ENCODE data around the gene NKAIN4. TPM values are rescaled to one million over a fixed set of nuclear protein-coding genes. Genes with fewer than 3 reads are reported as not detected.

The NKAIN4 gene
- total RNA-seq, 1 experiment from 2014 or later, result not detected

DNA sequence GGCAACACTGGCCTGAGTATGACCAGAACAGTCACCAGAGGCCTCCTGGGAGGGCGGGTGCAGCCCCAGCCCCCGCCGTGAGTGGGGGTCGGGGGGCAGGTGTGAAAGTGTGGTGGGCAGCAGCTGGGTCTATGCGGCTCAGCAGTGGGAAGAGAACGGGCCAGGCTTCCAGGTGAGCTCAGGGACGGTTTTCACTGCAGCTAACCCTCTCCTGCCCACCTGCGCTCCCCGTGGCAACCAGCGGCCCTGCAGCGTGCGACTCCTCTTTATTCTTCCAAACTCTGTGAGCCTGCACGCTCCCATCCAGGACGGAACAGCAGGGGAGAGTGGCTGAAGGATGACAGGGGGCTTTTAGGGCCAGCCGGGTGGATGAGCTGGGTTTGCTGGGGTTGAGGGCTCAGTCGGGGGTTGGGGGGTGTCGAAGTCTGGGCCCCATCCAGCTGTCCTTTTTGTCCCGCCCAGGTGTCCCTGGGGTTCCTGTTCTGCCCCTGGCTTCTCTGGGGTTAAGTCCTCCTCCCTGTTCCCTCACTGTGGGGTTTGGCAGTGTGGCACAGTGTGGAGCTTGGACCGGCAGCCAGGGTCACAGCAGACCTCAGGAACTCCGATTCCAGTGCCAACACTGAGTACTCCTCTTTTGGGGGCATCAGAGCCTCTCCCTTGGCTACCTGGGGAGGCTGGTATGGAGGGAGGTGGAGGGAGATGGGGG is 19.4 kb downstream of the NKAIN4 start:
- Histone ChIP-seq H3K79me2 (ENCODE audit: low read length) (no peaks in the 10 kb centered on the region), H3K4me1 (ENCODE audit: insufficient read depth, low read length) (peaks cover 32% of the 10 kb centered on the region), H2AFZ (ENCODE audit: low read length) (no peak overlapping the region), H3K4me3 (ENCODE audit: low read length) (no peak overlapping the region), H3F3A (ENCODE audit: low read length, unreplicated experiment) (no peaks in the 10 kb centered on the region), H3K4me2 (ENCODE audit: low read length) (0 out of 2 replicates have a peak overlapping the region, but pooled peaks have one; percentile 23), H3K27ac (ENCODE audit: low read length) (no peak overlapping the region), H3K9ac (ENCODE audit: low read length) (no peak overlapping the region), H4K20me1 (ENCODE audit: low read length) (no peaks in the 10 kb centered on the region), H3K9me3 (ENCODE audit: low read length) (no peaks in the 10 kb centered on the region), H3K27me3 (ENCODE audit: low read length) (no peaks in the 10 kb centered on the region), H3K36me3 (ENCODE audit: low read depth, low read length) (no peaks in the 10 kb centered on the region), H3K9me2 (replicated peaks; ENCODE audit: low read length) (no peaks in the 10 kb centered on the region)
- intact Hi-C loops (cut with micrococcal nuclease), result loop anchor here (5.0 kb wide), 1 partner anchor 53 kb away; no protein-coding TSS in a partner anchor
- CTCF ChIA-PET, result interaction anchor here (0.6 to 1.0 kb wide), 4 partner anchors 10 to 285 kb away, joined by 3 to 5 read pairs (median 4); no protein-coding TSS in a partner anchor
- ATAC-seq (peak; percentile 52), DNase-seq (peak; percentile 52)
- TF ChIP-seq, protein P1, sequence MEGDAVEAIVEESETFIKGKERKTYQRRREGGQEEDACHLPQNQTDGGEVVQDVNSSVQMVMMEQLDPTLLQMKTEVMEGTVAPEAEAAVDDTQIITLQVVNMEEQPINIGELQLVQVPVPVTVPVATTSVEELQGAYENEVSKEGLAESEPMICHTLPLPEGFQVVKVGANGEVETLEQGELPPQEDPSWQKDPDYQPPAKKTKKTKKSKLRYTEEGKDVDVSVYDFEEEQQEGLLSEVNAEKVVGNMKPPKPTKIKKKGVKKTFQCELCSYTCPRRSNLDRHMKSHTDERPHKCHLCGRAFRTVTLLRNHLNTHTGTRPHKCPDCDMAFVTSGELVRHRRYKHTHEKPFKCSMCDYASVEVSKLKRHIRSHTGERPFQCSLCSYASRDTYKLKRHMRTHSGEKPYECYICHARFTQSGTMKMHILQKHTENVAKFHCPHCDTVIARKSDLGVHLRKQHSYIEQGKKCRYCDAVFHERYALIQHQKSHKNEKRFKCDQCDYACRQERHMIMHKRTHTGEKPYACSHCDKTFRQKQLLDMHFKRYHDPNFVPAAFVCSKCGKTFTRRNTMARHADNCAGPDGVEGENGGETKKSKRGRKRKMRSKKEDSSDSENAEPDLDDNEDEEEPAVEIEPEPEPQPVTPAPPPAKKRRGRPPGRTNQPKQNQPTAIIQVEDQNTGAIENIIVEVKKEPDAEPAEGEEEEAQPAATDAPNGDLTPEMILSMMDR (conservative IDR thresholded peaks at IDR 0.05; ENCODE audit: low read depth, low read length), result peak; percentile 49
- no peak for TF ChIP-seq EZH2phosphoT487 (IDR thresholded peaks at IDR 0.05; ENCODE audit: borderline replicate concordance, low read length)
- TF ChIP-seq EZH2 (IDR thresholded peaks at IDR 0.05; ENCODE audit: low read length, unreplicated experiment), result no peak
- POLR2A ChIA-PET (ENCODE audit: unreplicated experiment), result no interaction called here
- no TSS peak for BruUV-seq (replicated peaks)

DNA sequence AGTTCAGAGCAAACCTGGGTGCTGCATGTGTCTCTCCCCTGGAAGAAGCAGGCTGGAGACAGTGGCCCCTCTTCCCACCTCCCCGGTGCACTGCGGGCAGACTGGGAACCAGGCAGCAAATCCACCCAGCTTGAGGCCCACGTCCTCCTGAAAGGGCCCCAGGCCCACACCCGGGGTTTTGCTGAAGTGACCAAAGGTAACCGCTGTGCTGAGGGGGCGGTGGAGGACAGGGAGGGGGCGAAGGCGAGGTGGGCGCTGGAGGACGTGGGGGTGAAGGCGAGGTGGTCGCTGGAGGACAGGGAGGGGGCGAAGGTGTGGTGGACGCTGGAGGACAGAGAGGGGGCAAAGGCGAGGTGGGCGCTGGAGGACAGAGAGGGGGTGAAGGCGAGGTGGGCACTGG is 20.3 kb downstream of the NKAIN4 start:
- no peaks in the 10 kb centered on the region for H3K79me2 ChIP-seq (ENCODE audit: low read length)
- H3K27me3 ChIP-seq (ENCODE audit: low read length), result no peaks in the 10 kb centered on the region
- no peak overlapping the region for H3K4me3 ChIP-seq (ENCODE audit: low read length)
- peaks cover 32% of the 10 kb centered on the region for H3K4me1 ChIP-seq (ENCODE audit: insufficient read depth, low read length)
- intact Hi-C loops (cut with micrococcal nuclease), result loop anchor here (5.0 kb wide), 1 partner anchor 52 kb away; no protein-coding TSS in a partner anchor
- no peaks in the 10 kb centered on the region for H4K20me1 ChIP-seq (ENCODE audit: low read length)
- no peak for TF ChIP-seq EZH2 (IDR thresholded peaks at IDR 0.05; ENCODE audit: low read length, unreplicated experiment)
- TF ChIP-seq EZH2phosphoT487 (IDR thresholded peaks at IDR 0.05; ENCODE audit: borderline replicate concordance, low read length), result no peak
- BruUV-seq (replicated peaks), result no TSS peak
- no peaks in the 10 kb centered on the region for H3K9me2 ChIP-seq (replicated peaks; ENCODE audit: low read length)
- no peak overlapping the region for H3K4me2 ChIP-seq (ENCODE audit: low read length)
- no peak overlapping the region for H2AFZ ChIP-seq (ENCODE audit: low read length)
- no peak for DNase-seq
- no peak for ATAC-seq
- H3F3A ChIP-seq (ENCODE audit: low read length, unreplicated experiment), result no peaks in the 10 kb centered on the region
- no peak overlapping the region for H3K27ac ChIP-seq (ENCODE audit: low read length)
- H3K36me3 ChIP-seq (ENCODE audit: low read depth, low read length), result no peaks in the 10 kb centered on the region
- no peak overlapping the region for H3K9ac ChIP-seq (ENCODE audit: low read length)
- H3K9me3 ChIP-seq (ENCODE audit: low read length), result no peaks in the 10 kb centered on the region
- ChIA-PET CTCF (interaction anchor here (0.9 kb wide), 1 partner anchor 208 kb away, joined by 5 read pairs; no protein-coding TSS in a partner anchor), POLR2A (ENCODE audit: unreplicated experiment) (no interaction called here)

DNA sequence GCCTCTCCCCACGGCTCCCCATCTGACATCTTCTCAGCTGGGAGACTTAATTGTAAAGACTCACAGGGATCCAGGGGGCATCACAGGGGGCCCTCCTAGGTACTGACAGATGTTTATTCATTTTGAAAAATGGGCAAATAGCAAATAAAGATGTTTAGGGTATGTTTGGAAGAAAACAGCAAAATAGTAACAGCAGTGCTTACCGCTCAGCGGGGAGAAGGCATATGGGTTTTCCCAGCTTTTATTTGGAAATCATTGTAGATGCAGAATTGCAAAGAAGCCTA is 21.3 kb downstream of the NKAIN4 start:
- no peak overlapping the region for H3K4me3 ChIP-seq (ENCODE audit: low read length)
- BruUV-seq (replicated peaks), result no TSS peak
- no peak overlapping the region; the same call in 1 of the 2 replicates for H2AFZ ChIP-seq (ENCODE audit: low read length)
- no peaks in the 10 kb centered on the region for H3K27me3 ChIP-seq (ENCODE audit: low read length)
- H3K4me2 ChIP-seq (ENCODE audit: low read length), result peak overlapping the region; percentile 61
- no peaks in the 10 kb centered on the region for H3K9me3 ChIP-seq (ENCODE audit: low read length)
- peak overlapping the region; percentile 44 for H3K9ac ChIP-seq (ENCODE audit: low read length)
- CTCF ChIA-PET, result interaction anchor here (0.9 to 1.8 kb wide), 2 partner anchors 10 to 207 kb away, joined by 5 to 11 read pairs; no protein-coding TSS in a partner anchor
- peaks cover 32% of the 10 kb centered on the region for H3K4me1 ChIP-seq (ENCODE audit: insufficient read depth, low read length)
- TF ChIP-seq, protein P1 (conservative IDR thresholded peaks at IDR 0.05; ENCODE audit: low read depth, low read length), result no peak
- no peak for TF ChIP-seq EZH2 (IDR thresholded peaks at IDR 0.05; ENCODE audit: low read length, unreplicated experiment)
- no peaks in the 10 kb centered on the region for H3K36me3 ChIP-seq (ENCODE audit: low read depth, low read length)
- no peaks in the 10 kb centered on the region for H3K9me2 ChIP-seq (replicated peaks; ENCODE audit: low read length)
- no peak for DNase-seq
- no peaks in the 10 kb centered on the region for H3K79me2 ChIP-seq (ENCODE audit: low read length)
- POLR2A ChIA-PET (ENCODE audit: unreplicated experiment), result no interaction called here
- ATAC-seq, result no peak
- no peaks in the 10 kb centered on the region for H3F3A ChIP-seq (ENCODE audit: low read length, unreplicated experiment)
- intact Hi-C loops (cut with micrococcal nuclease), result loop anchor here (5.0 kb wide), 1 partner anchor 51 kb away; no protein-coding TSS in a partner anchor
- H4K20me1 ChIP-seq (ENCODE audit: low read length), result no peaks in the 10 kb centered on the region
- H3K27ac ChIP-seq (ENCODE audit: low read length), result peak overlapping the region; percentile 79
